Panc1 (cell line): ENCODE results near the gene RDH13.

Experiments used
- CTCF ChIP-seq: fragments of 450-650 bp; IDR thresholded peaks from 2 replicates; pipeline ENCODE4 v1.5.1; 2017; ENCODE audit warnings: mild to moderate bottlenecking
- POLR2AphosphoS5 ChIP-seq: IDR thresholded peaks from 2 replicates; pipeline ENCODE4 v1.6.1; 2012; ENCODE audit warnings: mild to moderate bottlenecking, low read depth, low read length, moderate library complexity
- SIN3A ChIP-seq: IDR thresholded peaks from 2 replicates; pipeline ENCODE4 v1.6.1; 2012; ENCODE audit warnings: low read depth, mild to moderate bottlenecking, low read length, moderate library complexity, borderline replicate concordance; ENCODE audit not compliant: insufficient read depth
- TCF7L2 ChIP-seq: IDR thresholded peaks from 2 replicates; pipeline ENCODE4 v1.6.1; 2011; ENCODE audit warnings: mild to moderate bottlenecking, low read depth, low read length, inconsistent platforms
- TF ChIP-seq, protein P1 (sequence below), 2 experiments: IDR thresholded peaks; 2 replicates each; pipeline ENCODE4 v1.6.1; 2011 to 2012; ENCODE audit warnings: low read depth in 2 of 2, control low read depth in 1 of 2, low read length in 1 of 2, mild to moderate bottlenecking in 1 of 2, moderate library complexity in 1 of 2; ENCODE audit not compliant: insufficient read depth in 1 of 2

GRCh38 chr19:55106591-55106990 is 43.6 kb upstream of the RDH13 start:
- TF ChIP-seq CTCF = no peak
- TF ChIP-seq POLR2AphosphoS5 = no peak
- no peak for TF ChIP-seq TCF7L2
- TF ChIP-seq, protein P1, sequence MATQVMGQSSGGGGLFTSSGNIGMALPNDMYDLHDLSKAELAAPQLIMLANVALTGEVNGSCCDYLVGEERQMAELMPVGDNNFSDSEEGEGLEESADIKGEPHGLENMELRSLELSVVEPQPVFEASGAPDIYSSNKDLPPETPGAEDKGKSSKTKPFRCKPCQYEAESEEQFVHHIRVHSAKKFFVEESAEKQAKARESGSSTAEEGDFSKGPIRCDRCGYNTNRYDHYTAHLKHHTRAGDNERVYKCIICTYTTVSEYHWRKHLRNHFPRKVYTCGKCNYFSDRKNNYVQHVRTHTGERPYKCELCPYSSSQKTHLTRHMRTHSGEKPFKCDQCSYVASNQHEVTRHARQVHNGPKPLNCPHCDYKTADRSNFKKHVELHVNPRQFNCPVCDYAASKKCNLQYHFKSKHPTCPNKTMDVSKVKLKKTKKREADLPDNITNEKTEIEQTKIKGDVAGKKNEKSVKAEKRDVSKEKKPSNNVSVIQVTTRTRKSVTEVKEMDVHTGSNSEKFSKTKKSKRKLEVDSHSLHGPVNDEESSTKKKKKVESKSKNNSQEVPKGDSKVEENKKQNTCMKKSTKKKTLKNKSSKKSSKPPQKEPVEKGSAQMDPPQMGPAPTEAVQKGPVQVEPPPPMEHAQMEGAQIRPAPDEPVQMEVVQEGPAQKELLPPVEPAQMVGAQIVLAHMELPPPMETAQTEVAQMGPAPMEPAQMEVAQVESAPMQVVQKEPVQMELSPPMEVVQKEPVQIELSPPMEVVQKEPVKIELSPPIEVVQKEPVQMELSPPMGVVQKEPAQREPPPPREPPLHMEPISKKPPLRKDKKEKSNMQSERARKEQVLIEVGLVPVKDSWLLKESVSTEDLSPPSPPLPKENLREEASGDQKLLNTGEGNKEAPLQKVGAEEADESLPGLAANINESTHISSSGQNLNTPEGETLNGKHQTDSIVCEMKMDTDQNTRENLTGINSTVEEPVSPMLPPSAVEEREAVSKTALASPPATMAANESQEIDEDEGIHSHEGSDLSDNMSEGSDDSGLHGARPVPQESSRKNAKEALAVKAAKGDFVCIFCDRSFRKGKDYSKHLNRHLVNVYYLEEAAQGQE (IDR thresholded peaks at IDR 0.05; ENCODE audit: insufficient read depth in 1 of 2, low read depth in 2 of 2, low read length in 1 of 2) = no peak
- no peak for TF ChIP-seq SIN3A
